Adrenal gland (tissue), 12 donors: Measurements from ENCODE around the gene CBX4. TPM values are rescaled to one million over a fixed set of nuclear protein-coding genes. Genes with fewer than 3 reads are reported as not detected.

Experiments
- DNase-seq, 7 donors: peaks; one replicate each; pipeline ENCODE4 v3.0.0-alpha.2; 2019 to 2020
- H3K27ac ChIP-seq, 5 donors: fragments of 200-600 bp; sonication (generic) in 4 of 5; 1 replicate in 3 of 5; 2 replicates in 2 of 5; pipeline versions ENCODE4 v1.5.1 to v1.8.0; 2016 to 2020; ENCODE audit warnings: mild to moderate bottlenecking in 1 of 5
- H3K27me3 ChIP-seq: fragments of 200-600 bp; 2 replicates; pipeline ENCODE4 v1.8.0; 2021
- H3K36me3 ChIP-seq, 2 donors: fragments of 200-600 bp; replicated peaks in 1 of 2; 1 replicate in 1 of 2; 2 replicates in 1 of 2; pipeline versions ENCODE4 v1.5.1 to v1.8.0; 2018 to 2022
- H3K4me1 ChIP-seq, 2 donors: fragments of 200-600 bp; replicated peaks in 1 of 2; 1 replicate in 1 of 2; 2 replicates in 1 of 2; pipeline versions ENCODE4 v1.5.1 to v1.8.0; 2018 to 2021
- H3K4me3 ChIP-seq, 4 donors: fragments of 200-600 bp; sonication (generic) in 3 of 4; one replicate each; pipeline ENCODE4 v1.5.1; 2016 to 2018
- H3K9me3 ChIP-seq, 3 donors: fragments of 200-600 bp; sonication (generic) in 1 of 3; replicated peaks in 1 of 3; 1 replicate in 2 of 3; 2 replicates in 1 of 3; pipeline versions ENCODE4 v1.5.1 to v1.8.0; 2016 to 2021
- POLR2A ChIP-seq, 2 donors: fragments of 450-650 bp; IDR thresholded peaks; one replicate each; pipeline ENCODE4 v1.6.1; 2017; ENCODE audit warnings: antibody characterized with exemption in 2 of 2, mild to moderate bottlenecking in 2 of 2, moderate library complexity in 1 of 2
- WGBS, 4 donors: extraction: QIAGEN DNeasy Blood & Tissue Kit in 2 of 4; methylation state at CpG; one replicate each; pipeline versions ENCODE4 v1.1.5 to v1.1.7; 2013 to 2017; 5-methylcytosine and 5-hydroxymethylcytosine counted together
- intact Hi-C, 2 donors: fragments of 100-400 bp; cut with DNase I; formaldehyde crosslinking; loops; one replicate each; pipeline versions ENCODE4 v1.14.1 to v1.15.0; 2022 to 2023
- polyA plus RNA-seq, 3 donors: library from polyadenylated mRNA; stranded (reverse); fragments of 200-250 nt in 2 of 3; fragments of 350-450 nt in 1 of 3; fragmentation: Illumina TruSeq in 1 of 3; extraction: RNeasy Lipid Tissue Mini Kit (QIAGEN cat#74804) in 1 of 3; gene quantifications; one replicate each; pipeline ENCODE4 v1.2.3, GENCODE V29; 2013 to 2014
- total RNA-seq, 9 donors: library from RNA; depleted of rRNA in 4 of 9; stranded (reverse); fragments of >200 nt in 4 of 9; fragments of 120-200 nt in 1 of 9; fragmentation: NEBNext Ultra II Directional in 1 of 9; extraction: Animal tissue kit (Norgen Biotek cat#: 25700) in 1 of 9; gene quantifications; one replicate each; pipeline versions ENCODE4 v1.1.0 to v1.2.4, GENCODE V29; 2013 to 2023
- TF ChIP-seq, protein P1 (sequence below), 6 experiments: fragments of 450-650 bp in 4 of 6; fragments of 200-600 bp in 2 of 6; sonication (generic) in 1 of 6; IDR thresholded peaks; 1 replicate in 5 of 6; 2 replicates in 1 of 6; pipeline versions ENCODE4 v1.5.1 to v1.8.0; 2016 to 2021; ENCODE audit warnings: antibody characterized with exemption in 6 of 6, mild to moderate bottlenecking in 2 of 6, moderate library complexity in 1 of 6
- donor health status: healthy with polysubstance abuse.
- donor health status: Bipolar disorder and iron deficiency.
- donor health status: DM: yes; HTN: yes; CAD: no.
- donor health status: DM: no; HTN: no; CAD: no.
- donor health status: DM: no; HTN: no; CAD: no.
- donor health status: DM: yes; HTN: yes; CAD: no.

Gene CBX4
- total and polyA plus RNA-seq, 12 donors: 5.4 to 39.3 (median 17.0) TPM

DNA sequence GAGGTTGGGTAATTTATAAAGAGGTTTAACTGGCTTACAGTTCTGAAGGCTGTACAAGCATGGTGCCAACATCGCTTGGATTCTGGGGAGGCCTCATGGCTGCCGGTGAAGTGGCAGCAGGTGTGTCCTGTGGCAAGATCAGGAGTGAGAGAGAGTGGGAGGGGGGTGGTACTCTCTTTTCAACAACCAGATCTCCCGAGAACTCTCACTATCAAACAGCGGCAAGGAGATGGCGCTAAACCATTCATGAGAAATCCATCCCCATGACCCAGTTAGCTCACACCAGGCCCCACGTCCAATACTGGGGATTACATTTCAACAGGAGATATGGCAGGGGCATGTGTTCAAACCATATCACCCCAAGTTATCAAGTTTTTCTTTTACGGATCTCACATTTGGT lies 44.0 kb upstream of the CBX4 start:
- H3K36me3 ChIP-seq: no peaks in the 10 kb centered on the region
- DNase-seq: no peak
- intact Hi-C loops: no loop called here
- H3K9me3 ChIP-seq: no peaks in the 10 kb centered on the region
- no peak overlapping the region for H3K27ac ChIP-seq
- H3K4me1 ChIP-seq: no peaks in the 10 kb centered on the region
- TF ChIP-seq POLR2A (IDR thresholded peaks at IDR 0.05): no peak
- TF ChIP-seq, protein P1, sequence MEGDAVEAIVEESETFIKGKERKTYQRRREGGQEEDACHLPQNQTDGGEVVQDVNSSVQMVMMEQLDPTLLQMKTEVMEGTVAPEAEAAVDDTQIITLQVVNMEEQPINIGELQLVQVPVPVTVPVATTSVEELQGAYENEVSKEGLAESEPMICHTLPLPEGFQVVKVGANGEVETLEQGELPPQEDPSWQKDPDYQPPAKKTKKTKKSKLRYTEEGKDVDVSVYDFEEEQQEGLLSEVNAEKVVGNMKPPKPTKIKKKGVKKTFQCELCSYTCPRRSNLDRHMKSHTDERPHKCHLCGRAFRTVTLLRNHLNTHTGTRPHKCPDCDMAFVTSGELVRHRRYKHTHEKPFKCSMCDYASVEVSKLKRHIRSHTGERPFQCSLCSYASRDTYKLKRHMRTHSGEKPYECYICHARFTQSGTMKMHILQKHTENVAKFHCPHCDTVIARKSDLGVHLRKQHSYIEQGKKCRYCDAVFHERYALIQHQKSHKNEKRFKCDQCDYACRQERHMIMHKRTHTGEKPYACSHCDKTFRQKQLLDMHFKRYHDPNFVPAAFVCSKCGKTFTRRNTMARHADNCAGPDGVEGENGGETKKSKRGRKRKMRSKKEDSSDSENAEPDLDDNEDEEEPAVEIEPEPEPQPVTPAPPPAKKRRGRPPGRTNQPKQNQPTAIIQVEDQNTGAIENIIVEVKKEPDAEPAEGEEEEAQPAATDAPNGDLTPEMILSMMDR (IDR thresholded peaks at IDR 0.05): no peak
- no peak overlapping the region for H3K4me3 ChIP-seq
- 78 to 80% (median 79%) methylated on average over 7 of the region's 7 CpGs for WGBS, 4 donors
- peaks cover 5% of the 10 kb centered on the region for H3K27me3 ChIP-seq

DNA sequence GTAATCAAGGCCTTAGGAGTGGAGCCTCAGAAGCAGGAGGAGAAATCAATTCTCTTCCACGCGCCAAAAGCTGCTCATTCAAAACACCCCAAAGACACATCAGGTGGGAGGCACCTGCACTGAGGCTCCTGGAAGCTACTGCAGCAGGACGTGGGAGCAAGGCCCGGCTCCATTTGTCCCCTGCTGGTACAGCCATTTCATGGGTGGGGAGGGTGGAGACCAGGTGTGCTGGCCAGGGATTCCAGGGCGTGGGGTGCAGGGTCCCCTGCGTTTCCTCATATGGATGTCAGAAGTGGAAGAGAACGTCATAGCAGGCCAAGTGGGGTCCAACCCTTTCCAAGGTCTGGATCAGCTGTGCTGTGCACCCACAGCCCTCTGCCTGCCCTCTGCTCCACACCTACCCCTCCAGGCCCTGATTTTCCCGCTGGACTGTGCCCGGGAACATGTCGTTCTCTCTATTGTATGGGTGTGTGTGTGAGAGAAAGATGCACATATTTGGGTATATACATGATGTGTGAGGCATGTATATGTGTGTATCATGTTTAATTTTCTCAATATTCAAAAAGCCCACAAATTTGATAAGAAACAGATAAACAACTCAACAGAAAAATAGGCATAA lies 39.2 kb upstream of the CBX4 start:
- DNase-seq: no peak
- 79 to 92% (median 85%) methylated on average over 6 to 10 of the region's 10 CpGs for WGBS, 4 donors
- intact Hi-C loops: no loop called here
- Histone ChIP-seq H3K4me1 (no peaks in the 10 kb centered on the region), H3K27ac (no peak overlapping the region), H3K9me3 (no peaks in the 10 kb centered on the region), H3K4me3 (no peak overlapping the region), H3K27me3 (peaks cover 6% of the 10 kb centered on the region), H3K36me3 (no peaks in the 10 kb centered on the region)
- TF ChIP-seq, protein P1 (IDR thresholded peaks at IDR 0.05): no peak
- TF ChIP-seq POLR2A (IDR thresholded peaks at IDR 0.05): no peak

DNA sequence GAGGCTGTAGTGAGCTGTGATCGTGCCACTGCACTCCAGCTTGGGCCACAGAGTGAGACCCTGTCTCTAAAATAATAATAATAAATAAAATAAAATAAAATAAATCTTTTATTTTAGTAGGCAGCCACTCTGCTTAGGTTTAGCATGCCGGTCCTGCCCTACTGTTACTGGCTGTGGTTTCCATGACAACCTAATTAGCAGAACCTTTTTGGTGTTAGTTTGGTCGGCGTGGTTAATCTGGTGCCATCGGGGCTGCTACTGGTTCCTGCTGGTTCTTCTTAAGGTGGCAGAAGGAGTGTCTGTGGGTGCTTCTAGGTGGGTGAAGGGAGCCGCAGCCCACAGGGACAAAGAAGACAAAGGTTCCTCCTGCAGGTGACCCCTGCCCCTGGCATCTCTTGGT lies 37.8 kb upstream of the CBX4 start:
- no peak for DNase-seq
- Histone ChIP-seq H3K27me3 (peaks cover 6% of the 10 kb centered on the region), H3K4me1 (no peaks in the 10 kb centered on the region), H3K9me3 (no peaks in the 10 kb centered on the region), H3K27ac (no peak overlapping the region), H3K4me3 (no peak overlapping the region), H3K36me3 (no peaks in the 10 kb centered on the region)
- no peak for TF ChIP-seq POLR2A (IDR thresholded peaks at IDR 0.05)
- TF ChIP-seq, protein P1 (IDR thresholded peaks at IDR 0.05): no peak
- WGBS, 4 donors: 74 to 92% (median 86%) methylated on average over 6 of the region's 6 CpGs
- intact Hi-C loops: no loop called here

DNA sequence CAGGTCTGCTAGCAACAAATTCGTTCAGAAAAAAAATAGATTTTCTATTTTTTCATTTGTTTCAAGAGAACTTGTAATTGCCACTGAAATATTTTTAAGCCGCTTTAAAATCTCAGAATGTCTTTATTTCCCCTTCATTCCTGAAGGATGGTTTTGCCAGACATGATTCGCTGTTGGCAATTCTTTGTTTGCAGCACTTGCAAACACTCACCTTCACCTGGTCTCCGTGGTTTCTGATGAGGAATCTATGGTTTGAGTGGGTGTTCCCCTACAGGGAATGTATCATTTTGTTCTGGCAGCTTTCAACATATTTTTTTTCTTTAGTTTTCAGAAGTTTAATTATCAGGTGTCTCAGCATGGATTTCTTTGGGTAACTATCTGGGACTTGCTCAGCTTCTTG lies 36.3 kb upstream of the CBX4 start:
- intact Hi-C loops: no loop called here
- Histone ChIP-seq H3K36me3 (no peaks in the 10 kb centered on the region), H3K27ac (no peak overlapping the region), H3K9me3 (no peaks in the 10 kb centered on the region), H3K4me1 (no peaks in the 10 kb centered on the region), H3K27me3 (peaks cover 6% of the 10 kb centered on the region), H3K4me3 (no peak overlapping the region)
- TF ChIP-seq, protein P1 (IDR thresholded peaks at IDR 0.05): no peak
- no peak for DNase-seq
- 78 to 87% (median 81%) methylated on average over 4 of the region's 4 CpGs for WGBS, 4 donors
